Pericardium fibroblast (primary cell): ENCODE measurements around the gene ATP6V1F. TPM values are rescaled to one million over a fixed set of nuclear protein-coding genes. Genes with fewer than 3 reads are reported as not detected.

Experiments used
- total RNA-seq: library from RNA; depleted of rRNA; stranded (reverse); fragments of >200 nt; gene quantifications from 2 replicates; pipeline ENCODE4 v1.2.3, GENCODE V29; 2015

Gene ATP6V1F
- 125 and 146 TPM in 2 replicates for total RNA-seq

GRCh38 chr7:128862571-128863432, at the start of gene ATP6V1F:
ATP6V1F (plus strand) TSS chr7:128862856; CDS start chr7:128862905, 49 bp downstream.

GRCh38 chr7:128830231-128831177, 32.2 kb upstream of the ATP6V1F start, which contains the start of gene FLNC:
FLNC (plus strand) TSS chr7:128830406; CDS start chr7:128830638, 232 bp downstream.

GRCh38 chr7:128910569-128910945, 47.9 kb downstream of the ATP6V1F start, which contains the start of gene KCP:
KCP (minus strand) TSS chr7:128910709; CDS start chr7:128910676, 33 bp downstream.

Other genes with a start within 250 kb of the ATP6V1F start
- 0.23 and 0.51 TPM in 2 replicates for gene GARIN1A, start 190.6 kb upstream of the ATP6V1F start, total RNA-seq
- 393 and 490 TPM in 2 replicates for gene CALU, start 123.5 kb upstream of the ATP6V1F start, total RNA-seq
- gene OPN1SW, start 87.1 kb upstream of the ATP6V1F start, total RNA-seq = not detected in 2 replicates
- 0.77 and 5.5 TPM in 2 replicates for gene CCDC136, start 70.9 kb upstream of the ATP6V1F start, total RNA-seq
- 112 and 168 TPM in 2 replicates for gene FLNC, start 32.5 kb upstream of the ATP6V1F start, total RNA-seq
- not detected in 2 replicates for gene KCP, start 47.9 kb downstream of the ATP6V1F start, total RNA-seq
- gene IRF5, start 75.1 kb downstream of the ATP6V1F start, total RNA-seq = not detected in 2 replicates
- 20.3 and 22.6 TPM in 2 replicates for gene TNPO3, start 192.3 kb downstream of the ATP6V1F start, total RNA-seq